ENCODE data around the gene NEK7.
"Not testable (repeated sequence)": the region's sequence is repeated elsewhere in the genome, so short reads cannot be mapped to it uniquely, and the experiment has no call there.

The NEK7 gene

GRCh38 chr1:198290089-198290683 lies 133.4 kb downstream of the NEK7 start:
- DNase-seq (ENCODE audit: low read depth in 3 of 3), result no peak

GRCh38 chr1:198291036-198291435 lies 134.2 kb downstream of the NEK7 start:
- DNase-seq (ENCODE audit: low read depth in 3 of 3), result no peak

- no peak for DNase-seq (ENCODE audit: low read depth in 3 of 3)
These were observed 135.1 kb downstream of the NEK7 start for GRCh38 chr1:198291924-198292323.

- DNase-seq (ENCODE audit: low read depth in 3 of 3), result no peak
These were observed 138.4 kb downstream of the NEK7 start for GRCh38 chr1:198295225-198295624.

- no peak for DNase-seq (ENCODE audit: low read depth in 3 of 3)
These were observed 139.2 kb downstream of the NEK7 start for GRCh38 chr1:198295971-198296370.

GRCh38 chr1:198297281-198297680 lies 140.5 kb downstream of the NEK7 start:
- no peak for DNase-seq (ENCODE audit: low read depth in 3 of 3)

GRCh38 chr1:198298640-198299039 lies 141.8 kb downstream of the NEK7 start:
- DNase-seq (ENCODE audit: low read depth in 3 of 3), result no peak

GRCh38 chr1:198300451-198300850 lies 143.7 kb downstream of the NEK7 start:
- no peak for DNase-seq (ENCODE audit: low read depth in 3 of 3)

- no peak for DNase-seq (ENCODE audit: low read depth in 3 of 3)
These were observed 147.6 kb downstream of the NEK7 start for GRCh38 chr1:198304431-198304830.

GRCh38 chr1:198314817-198315216 lies 158.0 kb downstream of the NEK7 start:
- not testable (repeated sequence) for DNase-seq (ENCODE audit: low read depth in 3 of 3)

- not testable (repeated sequence) for DNase-seq (ENCODE audit: low read depth in 3 of 3)
These were observed 158.5 kb downstream of the NEK7 start for GRCh38 chr1:198315331-198315730.

- DNase-seq (ENCODE audit: low read depth in 3 of 3), result no peak
These were observed 159.8 kb downstream of the NEK7 start for GRCh38 chr1:198316546-198317100.

- no peak for DNase-seq (ENCODE audit: low read depth in 3 of 3)
These were observed 161.3 kb downstream of the NEK7 start for GRCh38 chr1:198318085-198318484.

GRCh38 chr1:198320759-198321158 lies 164.0 kb downstream of the NEK7 start:
- no peak for DNase-seq (ENCODE audit: low read depth in 3 of 3)

- no peak for DNase-seq (ENCODE audit: low read depth in 3 of 3)
These were observed 169.4 kb downstream of the NEK7 start for GRCh38 chr1:198326232-198326631.

- DNase-seq (ENCODE audit: low read depth in 3 of 3), result no peak
These were observed 170.1 kb downstream of the NEK7 start for GRCh38 chr1:198326915-198327314.

- DNase-seq (ENCODE audit: low read depth in 3 of 3), result no peak
These were observed 171.7 kb downstream of the NEK7 start for GRCh38 chr1:198328458-198329032.

- no peak for DNase-seq (ENCODE audit: low read depth in 3 of 3)
These were observed 174.3 kb downstream of the NEK7 start for GRCh38 chr1:198330982-198331615.

GRCh38 chr1:198333744-198334143 lies 176.9 kb downstream of the NEK7 start:
- no peak for DNase-seq (ENCODE audit: low read depth in 3 of 3)

- DNase-seq (ENCODE audit: low read depth in 3 of 3), result no peak
These were observed 178.9 kb downstream of the NEK7 start for GRCh38 chr1:198335663-198336062.

- DNase-seq (ENCODE audit: low read depth in 3 of 3), result no peak
These were observed 181.1 kb downstream of the NEK7 start for GRCh38 chr1:198337886-198338285.

- no peak for DNase-seq (ENCODE audit: low read depth in 3 of 3)
These were observed 183.3 kb downstream of the NEK7 start for GRCh38 chr1:198340139-198340538.

- no peak for DNase-seq (ENCODE audit: low read depth in 3 of 3)
These were observed 189.4 kb downstream of the NEK7 start for GRCh38 chr1:198346178-198346577.

Data from stimulated activated CD4-positive, alpha-beta T cell treated with anti-CD3 and anti-CD28 coated beads, TNF-alpha, amount 100 ng/mL, for 48 hours (primary cell).